ENCODE measurements around the gene OSBPL7.

Gene OSBPL7

DNA sequence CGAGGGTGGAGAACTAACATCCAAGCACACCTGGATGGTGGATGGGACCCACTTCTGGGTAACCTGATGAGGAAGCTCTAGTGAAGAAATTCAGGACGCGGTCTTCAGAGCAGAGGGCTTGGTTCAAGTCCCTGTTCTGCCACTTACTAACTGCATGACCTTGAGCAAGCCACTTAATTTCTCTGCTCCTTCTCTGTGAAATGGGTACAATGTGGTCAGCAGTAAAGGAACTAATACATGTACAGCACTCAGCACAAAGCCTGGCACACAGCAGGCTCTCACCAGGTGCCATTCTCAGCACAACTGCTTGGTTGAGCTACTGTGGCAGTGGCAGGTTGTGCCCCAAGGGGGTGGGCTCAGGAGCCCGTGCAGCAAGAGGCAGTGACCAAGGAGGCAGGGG, 1.9 kb upstream of the OSBPL7 start:
- DNase-seq (ENCODE audit: low spot score) = no peak

DNA sequence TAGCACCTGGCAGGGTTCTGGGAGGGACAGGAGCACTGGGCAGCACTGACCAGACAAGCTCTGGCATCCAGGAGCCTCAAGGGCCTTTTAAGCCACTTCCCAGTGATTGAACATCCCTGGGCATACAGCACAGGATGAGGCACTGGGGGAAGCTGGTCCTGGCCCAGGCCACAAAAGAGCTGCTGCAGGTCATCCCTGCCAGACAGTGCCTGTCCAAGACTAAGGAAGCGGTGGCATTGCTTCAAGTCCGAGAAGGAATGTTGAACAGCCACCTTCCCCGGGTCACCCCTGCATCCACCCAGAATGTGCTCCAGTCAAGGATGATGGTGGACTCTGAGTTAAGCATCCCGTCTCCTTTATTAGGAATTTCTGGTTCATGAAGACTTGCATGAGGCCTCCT, 1.2 kb upstream of the OSBPL7 start:
- no peak for DNase-seq (ENCODE audit: low spot score)

DNA sequence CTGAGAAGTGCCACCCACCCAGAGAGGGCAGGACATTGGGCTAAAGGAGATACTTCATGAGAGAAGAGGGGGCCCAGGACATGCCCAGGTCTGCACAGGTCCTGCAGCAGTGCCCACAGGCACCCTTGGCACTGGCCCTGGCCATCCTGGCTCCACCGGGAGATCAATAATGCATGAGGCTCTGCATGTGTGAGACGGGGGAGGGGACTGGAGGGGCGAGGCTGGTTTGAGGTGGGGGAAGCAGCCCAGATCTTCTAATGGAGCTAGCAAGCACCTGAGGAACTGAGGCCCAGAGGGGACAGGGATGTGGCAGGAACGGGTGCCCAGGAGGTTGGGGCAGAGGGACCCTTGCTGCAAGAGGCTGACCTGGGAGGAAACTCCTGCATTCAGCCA, 567 bp downstream of the OSBPL7 start:
- no peak for DNase-seq (ENCODE audit: low spot score)

DNA sequence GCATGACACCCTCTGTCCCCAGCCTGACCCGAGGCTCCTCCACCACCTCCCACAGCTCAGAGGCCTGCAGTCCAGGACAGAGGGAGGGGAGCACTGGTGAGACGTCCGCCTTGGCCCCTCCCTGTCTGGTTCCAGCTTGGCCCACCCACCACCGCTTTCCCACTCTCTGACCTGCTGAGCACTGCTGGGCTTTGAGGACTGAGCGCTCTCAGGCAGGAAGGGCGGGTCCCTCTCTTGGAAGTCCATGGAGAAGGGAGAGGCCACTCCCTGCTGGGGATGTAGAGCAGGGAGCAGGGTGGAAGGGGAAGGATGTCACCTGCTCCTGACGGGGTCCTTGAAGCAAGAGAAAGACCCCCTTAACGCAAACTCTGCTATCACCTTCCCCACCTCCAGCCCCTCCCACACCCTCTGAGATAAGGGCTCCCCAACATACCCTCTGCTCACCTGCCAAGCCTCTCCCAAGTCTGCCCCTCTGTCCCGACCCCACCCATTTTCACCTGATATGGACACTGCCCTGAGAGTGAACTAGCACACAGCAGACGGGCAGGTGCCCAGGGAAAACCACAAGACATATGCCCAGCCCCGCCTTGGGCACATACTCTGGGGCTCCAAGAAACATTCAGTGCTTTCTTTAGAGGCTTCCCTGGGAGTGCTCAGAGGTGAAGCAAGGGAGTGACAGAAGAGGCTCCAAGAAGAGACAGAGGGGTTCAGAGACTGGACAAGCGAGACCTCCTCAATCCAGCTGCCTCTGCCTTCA, 1.4 kb downstream of the OSBPL7 start:
- DNase-seq (ENCODE audit: low spot score) = no peak

DNA sequence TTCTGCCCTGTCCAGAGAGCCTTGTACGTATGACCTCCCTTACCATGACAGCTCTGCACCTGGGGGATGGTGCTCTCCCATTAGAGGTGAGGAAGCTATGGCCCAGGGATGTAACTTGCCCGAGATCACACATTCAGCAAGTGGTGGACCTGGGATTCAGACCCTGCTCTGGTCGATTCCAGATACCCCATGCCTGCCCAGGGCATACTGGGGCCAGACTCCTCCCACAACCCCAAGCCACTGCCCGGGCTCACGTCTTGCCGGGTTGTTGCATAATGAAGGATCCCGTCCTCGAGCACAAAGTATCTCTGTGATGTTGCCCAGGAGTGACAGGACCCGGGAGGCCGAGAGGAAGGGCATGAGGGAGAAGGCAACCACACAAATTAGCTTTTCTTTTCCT, 2.1 kb downstream of the OSBPL7 start:
- no peak for DNase-seq (ENCODE audit: low spot score)

DNA sequence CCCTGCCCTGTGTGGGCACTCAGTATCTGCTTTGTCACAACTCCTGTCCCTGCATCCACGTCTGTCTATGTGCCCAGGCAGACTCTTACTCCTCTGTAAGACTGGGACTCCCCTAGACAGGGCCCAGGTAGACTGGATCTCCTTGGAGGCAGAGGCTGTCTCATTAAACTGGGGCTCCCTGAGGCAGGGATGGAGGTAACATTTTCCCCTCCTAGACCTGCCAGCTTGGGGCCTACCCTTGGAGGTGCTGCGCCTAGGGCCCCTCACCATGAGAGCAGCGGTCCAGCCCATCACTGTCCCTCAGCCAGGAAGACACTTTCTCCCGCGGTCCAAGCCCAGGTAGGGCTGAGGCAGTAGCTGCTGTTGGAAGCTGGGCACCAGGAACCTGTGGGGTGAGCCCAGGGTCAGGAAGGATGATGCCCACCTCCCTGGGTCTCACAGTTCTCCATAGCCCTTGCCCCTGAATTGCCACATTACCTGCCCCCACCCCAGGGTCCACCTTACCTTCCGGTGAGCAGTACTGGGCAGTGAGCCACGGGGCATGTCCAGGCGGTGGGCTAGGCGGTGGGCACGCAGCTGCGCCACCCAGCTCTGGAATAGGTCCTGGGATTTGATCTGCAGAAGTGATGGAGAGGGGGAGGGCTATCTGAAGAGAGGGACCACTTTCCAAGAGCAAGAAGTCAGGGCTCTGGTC, 3.4 kb downstream of the OSBPL7 start:
- no peak for DNase-seq (ENCODE audit: low spot score)

DNA sequence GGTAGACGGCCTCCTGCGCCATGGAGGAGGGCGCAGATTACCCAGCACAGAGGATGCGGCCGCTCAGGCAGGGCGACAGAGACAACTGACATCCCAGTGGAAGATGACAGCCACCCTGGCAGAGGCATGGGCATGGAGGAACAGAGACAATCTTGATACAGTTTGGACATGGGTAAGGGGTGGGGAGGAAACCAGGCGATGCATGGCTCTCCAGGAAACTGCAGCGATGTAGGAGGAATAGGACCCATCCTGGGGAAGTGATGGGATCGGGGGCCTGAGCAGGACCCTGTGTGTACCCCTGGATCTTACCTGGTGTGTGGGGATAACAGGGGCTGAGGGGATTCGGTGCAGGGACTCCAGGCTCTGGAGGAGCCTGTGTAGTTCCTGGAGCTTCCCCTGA, 4.6 kb downstream of the OSBPL7 start:
- DNase-seq (ENCODE audit: low spot score) = no peak

DNA sequence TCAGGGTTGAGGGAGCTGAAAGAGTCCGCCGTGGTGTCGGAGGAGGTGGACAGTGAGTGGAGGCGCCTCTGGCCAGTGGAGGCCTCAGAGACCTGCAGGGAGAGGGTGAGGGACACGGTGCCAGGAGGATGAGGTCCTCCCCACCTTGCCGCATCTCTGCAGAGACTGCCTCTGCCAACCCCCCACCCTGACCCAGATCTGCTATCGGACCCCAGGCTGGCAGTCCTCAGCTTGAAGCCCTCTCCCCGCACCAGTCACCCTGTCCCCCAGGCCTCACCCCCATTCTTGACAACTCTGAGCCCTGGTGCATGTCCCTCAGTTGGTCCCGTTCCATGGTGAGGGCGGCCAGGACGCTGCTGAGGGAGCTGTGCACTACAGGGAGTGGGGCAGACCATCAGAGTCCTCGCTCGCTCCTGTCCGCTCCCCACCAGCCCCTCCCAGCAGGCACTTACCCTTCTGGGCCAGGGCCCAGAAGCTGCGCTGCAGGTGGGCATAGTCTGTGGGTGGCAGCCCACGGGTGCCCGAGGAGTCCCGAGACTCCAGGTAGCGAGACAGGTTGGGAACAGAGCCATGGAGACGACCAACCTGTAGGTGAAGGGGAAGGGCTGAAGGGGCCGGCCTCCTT, 5.4 kb downstream of the OSBPL7 start:
- no peak for DNase-seq (ENCODE audit: low spot score)

DNA sequence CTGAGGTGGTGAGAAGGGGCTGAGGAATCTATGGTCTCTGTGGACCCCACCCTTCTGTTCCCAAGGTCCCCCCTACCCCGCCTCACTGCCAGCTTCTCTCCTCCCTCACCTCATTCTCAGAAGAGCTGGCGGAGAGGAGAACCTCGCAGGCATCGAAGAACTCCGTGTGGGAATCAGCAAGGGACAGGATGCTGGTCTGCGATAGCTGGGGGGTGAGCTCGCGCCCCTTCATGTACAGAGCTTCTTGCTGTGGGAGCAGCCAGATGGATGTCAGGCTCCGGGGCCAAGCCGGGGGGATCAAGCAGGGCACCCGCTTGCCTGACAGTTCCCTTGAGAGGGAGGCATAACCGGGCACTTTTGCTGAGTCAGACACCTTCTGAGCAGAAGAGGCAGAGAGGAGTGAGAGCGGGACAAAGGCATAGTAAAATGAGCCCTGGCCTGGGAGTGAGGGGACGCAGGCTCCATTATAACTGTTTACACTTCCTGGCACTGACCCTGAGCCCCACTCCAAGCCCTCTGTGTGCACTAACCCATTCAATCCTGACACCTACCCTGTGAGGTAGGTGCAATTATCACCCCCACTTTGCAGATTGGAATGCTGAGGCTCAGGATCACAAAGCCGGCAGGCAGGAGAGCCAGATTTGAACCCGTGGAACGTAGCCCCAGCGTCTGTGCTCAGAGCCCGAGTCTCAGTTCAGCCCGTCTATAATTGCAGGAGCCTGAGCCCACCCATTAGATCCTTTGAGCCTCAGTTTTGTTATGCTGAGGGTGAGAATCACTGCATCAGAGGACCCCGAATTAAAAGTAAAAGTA, 6.3 kb downstream of the OSBPL7 start:
- no peak for DNase-seq (ENCODE audit: low spot score)

DNA sequence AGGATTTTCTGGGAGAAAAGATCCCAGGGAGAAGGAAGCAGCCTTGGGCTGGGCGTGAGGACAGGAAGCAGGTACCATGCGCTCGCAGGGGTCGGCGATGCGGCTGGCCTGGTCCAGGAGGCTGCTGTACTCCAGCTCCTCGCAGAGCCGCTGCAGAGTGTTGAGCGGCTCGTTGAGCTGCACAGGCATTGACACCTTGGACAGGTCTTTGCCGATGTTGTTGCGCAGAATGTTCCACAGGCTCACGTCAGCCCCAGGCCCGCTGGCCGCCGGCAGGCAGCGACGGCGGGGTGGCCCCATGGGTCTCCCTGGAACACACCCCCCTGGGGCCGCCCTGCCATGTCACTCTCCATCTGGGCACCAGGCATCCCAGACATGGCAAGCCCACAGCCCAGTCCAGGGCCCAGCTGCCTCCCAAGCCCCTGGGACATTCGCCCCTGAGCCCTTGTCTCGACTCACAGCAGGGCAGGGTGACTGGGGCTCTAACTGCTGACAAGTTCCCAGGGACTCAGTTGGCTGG, 8.0 kb downstream of the OSBPL7 start:
- peak; percentile 53 for DNase-seq (ENCODE audit: low spot score)

DNA sequence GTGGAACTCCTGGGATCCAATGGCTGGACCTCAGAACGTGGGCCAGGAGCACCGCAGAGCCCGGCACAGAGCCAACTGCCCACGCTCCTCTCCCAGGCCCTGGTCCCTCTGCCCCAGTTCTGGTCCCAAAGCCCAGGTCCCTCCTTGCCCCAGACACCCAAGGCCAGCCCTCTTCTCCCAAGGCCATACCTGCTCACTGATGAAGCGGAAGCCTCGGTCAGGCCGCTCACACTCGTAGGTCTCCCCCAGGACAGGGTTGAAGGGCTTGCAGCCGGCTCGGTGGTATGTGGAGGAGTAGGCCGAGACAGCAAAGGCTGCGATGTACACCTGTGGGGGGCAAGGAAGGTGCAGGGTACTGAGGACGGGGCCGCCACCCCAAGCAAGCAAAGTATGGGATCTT, 8.5 kb downstream of the OSBPL7 start:
- peak; percentile 42 for DNase-seq (ENCODE audit: low spot score)

DNA sequence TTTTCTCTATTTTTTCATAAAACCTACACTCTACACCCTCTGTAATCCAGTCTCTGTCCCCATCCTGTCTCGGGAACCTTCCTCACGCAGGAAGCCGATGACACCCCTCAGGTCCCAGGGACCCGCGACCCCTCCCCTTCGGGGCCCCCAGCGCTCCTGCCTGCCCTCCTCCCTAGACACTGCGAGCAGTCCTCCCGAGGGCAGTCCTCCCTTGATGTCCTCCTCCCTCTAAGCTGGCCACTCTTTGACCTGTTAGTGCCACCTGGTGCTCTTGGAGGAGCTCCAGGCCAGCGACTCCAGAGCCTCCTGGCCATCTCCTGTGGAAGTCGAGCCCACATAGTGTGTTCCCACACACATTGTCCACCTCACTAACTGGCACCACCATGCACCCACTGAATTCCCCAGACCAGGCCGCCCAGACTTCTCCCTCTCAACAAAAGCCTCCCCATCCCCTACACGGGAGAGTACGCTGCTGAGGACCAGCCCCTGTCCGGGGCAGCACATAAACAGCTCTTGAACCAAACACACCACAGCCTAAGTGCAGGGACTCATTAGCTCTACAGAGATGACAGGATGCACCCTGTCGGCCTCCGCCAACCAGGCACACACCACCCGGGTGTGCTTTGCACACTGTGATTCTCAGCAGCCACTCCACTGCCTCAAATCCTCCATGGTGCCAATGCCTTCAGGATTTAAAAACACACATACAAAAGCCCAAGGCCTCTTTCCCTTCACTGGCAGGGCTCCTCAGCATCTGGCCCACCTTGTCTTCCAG, 9.3 kb downstream of the OSBPL7 start:
- DNase-seq (ENCODE audit: low spot score) = peak; percentile 17

DNA sequence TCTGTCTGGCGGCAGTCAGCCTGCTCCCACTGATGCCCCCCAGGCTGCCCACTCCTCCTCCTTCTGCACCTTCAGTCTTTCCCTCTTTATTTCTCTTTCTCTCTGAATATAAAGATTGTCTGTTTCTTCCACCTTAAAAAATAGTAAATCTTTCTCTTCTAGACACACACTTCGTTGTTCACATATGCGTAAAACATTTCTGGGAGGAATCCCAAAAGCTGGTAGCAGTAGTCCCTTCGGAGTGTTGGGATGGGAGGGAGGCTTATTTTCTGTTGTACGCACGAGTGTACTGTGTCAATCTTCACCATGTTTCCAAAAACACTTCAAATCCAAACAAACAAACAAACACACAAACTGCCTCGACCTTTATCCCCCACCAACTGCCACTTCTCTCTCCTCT, 9.9 kb downstream of the OSBPL7 start:
- no peak for DNase-seq (ENCODE audit: low spot score)

DNA sequence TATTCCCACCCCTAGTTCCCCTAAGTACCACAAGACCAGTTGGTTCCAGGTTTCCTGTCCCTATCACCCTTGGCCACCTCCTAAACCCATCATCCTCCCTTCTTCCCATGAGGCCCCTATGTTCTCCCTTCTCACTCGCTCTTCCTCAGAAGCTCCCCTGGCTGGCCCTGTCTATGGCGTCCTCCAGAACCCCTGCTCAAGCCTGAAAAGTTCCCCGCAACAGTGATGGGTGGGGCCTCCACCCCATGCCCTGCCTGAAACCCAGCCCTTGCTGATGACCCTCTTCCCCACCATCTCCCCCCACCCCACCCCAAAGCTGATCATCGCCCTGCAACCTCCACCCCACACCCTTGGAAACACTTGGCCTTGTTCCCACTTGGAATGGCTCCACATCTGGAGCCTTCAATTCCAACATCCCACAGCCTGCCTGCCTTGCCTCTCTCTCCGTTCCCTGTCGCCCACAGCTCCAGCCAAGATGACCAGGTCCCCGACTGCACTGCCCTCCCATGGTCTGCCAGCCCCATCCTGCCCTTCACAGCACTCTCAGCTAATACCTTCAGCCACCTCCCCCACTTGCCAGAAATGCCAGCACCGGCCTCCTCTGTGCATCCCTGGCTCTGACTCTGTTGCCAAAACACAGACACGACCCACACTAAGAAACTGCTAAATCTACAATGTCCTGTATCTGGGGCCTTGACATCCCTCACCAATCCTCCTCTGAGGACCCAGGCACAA, 10.5 kb downstream of the OSBPL7 start:
- no peak for DNase-seq (ENCODE audit: low spot score)

DNA sequence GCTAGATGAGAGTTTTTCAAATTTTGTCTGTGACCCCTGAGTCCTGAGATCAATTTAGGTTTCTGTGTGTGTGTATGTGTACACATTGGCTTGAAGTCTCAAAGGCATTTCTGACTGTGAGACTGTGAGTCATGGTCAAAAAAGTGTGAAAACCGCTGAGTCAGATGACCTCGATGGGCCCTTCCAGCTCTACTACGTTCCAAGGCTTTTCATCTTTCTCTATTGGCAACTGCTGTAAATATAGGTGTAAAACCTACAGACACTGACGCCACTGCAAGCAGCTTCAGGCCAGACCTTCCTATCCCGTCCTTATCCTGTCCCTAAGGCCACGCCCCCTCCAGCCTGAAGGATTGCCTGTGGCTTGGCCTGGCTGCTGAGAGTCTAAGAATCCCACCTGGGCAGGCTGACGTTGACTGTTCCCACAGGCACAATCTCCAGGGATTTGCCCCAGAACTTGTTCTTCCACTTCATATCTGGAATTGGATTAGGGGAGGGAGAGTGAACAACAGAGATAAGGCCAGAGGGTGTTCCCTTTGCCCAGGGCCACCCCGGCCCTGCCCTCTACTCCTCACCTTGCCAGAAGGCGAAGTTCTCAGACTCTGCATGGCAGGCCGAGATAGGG, 11.3 kb downstream of the OSBPL7 start:
- DNase-seq (ENCODE audit: low spot score) = peak; percentile 15

DNA sequence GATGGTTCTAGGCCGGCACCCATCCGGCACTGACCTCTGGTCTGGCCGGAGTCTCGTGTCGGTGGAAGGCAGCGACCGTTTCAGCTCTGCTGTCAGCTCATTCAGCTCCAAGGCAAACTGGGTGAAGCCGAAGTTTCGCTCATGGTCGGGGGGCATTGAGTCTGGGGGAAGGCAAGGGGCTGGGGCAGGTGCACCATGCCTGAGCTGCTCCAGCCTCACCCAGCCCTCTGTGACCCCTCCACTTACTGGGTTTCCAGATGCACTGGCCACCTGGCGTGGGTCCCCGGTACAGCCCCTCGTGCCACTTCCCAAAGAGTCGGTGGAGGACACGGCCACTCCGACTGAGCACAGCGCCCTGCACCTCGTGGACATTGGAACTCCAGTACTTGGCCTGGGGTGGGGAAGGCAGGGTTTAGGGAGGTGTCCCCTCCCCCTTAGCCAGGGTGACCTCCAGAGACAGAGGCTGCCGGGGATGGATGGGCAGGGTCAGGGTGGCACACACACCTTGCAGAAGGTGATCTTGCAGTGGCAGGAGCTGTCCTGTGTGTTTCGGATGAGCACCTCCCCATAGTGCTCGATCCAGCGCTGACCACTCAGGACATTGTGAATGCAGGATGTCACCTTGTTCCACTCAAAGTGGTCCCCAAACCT, 12.6 kb downstream of the OSBPL7 start:
- DNase-seq (ENCODE audit: low spot score) = no peak

DNA sequence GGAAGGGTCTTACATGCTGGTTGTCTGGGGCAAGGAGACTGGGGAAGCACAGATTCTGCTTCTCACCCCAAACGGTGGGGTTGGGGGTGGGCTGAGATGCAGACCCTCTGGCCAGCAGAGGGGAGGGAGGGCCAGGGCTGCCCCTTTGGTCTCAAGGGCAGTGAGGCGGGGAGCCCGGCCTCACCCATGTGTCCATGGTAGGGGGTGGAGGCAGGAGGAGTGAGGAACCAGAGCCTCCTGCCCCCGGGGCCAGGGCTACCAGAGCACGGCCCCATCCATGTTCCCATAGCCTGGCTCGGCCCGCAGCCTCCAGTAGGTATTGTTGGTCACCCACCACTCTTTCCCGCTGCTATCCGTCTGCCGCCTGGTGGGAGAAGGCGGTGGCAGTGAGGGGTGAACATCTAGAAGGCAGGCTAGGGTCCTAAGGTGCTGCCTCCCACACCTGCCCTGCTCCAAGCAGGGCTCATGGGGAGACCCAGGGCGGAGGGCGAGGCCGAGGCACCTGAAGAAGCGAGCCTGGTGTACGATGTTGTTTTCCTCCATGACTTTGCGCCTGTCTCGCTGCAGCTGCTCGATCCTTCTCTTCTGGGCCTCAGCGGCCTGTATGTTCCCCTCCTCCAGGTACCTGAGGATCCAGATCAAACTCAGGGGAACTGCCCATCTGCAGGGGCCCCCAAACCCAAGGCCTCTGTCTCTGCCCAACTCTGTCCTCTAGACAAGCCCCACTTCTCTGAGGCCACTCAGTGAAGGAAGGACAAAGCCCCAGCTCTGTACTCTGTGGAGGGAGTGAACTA, 13.4 kb downstream of the OSBPL7 start:
- DNase-seq (ENCODE audit: low spot score) = no peak

DNA sequence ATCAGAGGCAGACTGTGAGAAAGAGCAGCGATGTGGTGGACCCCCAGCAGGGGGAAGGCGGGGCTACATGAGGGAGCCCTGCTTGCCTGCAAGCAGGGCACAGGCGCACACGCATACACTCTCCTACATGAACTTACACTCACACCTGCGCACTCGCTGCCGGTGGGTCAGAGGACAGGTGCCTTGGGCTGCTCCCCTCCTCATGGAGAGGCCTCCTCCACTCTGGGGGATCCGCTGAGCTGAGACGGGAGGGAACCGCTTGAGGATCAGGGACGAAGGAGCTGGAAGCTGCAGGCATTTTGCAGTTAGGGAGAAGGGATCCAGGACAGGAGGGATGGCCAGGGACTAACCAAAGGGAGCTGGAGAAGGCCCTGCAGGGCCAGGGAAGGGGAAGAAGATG, 14.2 kb downstream of the OSBPL7 start:
- DNase-seq (ENCODE audit: low spot score) = no peak

DNA sequence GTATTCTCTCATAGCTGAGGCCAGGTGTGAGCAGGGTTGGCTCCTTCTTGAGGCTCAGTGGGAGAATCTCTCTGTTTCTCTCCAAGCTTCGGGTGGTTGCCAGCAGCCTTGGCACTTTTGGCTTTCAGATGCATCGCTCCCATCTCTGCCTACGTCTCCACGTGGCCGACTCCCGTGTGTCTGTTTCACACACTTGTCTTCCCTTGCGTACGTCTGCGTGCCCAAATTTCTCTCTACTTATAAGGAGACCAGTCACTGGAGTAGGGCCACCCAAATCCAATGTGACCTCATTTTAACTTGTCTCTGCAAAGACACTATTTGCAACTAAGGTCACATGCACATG, 14.7 kb downstream of the OSBPL7 start:
- no peak for DNase-seq (ENCODE audit: low spot score)
